Measurements from ENCODE around the gene FBXO45. TPM values are rescaled to one million over a fixed set of nuclear protein-coding genes. Genes with fewer than 3 reads are reported as not detected.
"Not testable (repeated sequence)": the region's sequence is repeated elsewhere in the genome, so short reads cannot be mapped to it uniquely, and the experiment has no call there.

The FBXO45 gene
- total RNA-seq, 1 donor from 2014 or later = 17.5 TPM

GRCh38 chr3:196611761-196612483, 43.5 kb downstream of the FBXO45 start:
- intact Hi-C loops (cut with micrococcal nuclease) = no loop called here

GRCh38 chr3:196615234-196615633, 46.8 kb downstream of the FBXO45 start:
- intact Hi-C loops (cut with micrococcal nuclease) = not testable (repeated sequence)

- intact Hi-C loops (cut with micrococcal nuclease) = no loop called here
Measured at GRCh38 chr3:196617256-196617655, 48.8 kb downstream of the FBXO45 start.

- intact Hi-C loops (cut with micrococcal nuclease) = no loop called here
Measured at GRCh38 chr3:196619223-196619622, 50.8 kb downstream of the FBXO45 start.

GRCh38 chr3:196619627-196620026, 51.2 kb downstream of the FBXO45 start:
- intact Hi-C loops (cut with micrococcal nuclease) = not testable (repeated sequence)

- intact Hi-C loops (cut with micrococcal nuclease) = no loop called here
Measured at GRCh38 chr3:196620161-196620604, 51.7 kb downstream of the FBXO45 start.

- intact Hi-C loops (cut with micrococcal nuclease) = no loop called here
Measured at GRCh38 chr3:196620684-196621083, 52.2 kb downstream of the FBXO45 start.

- intact Hi-C loops (cut with micrococcal nuclease) = no loop called here
Measured at GRCh38 chr3:196621611-196622010, 53.2 kb downstream of the FBXO45 start.

- intact Hi-C loops (cut with micrococcal nuclease) = no loop called here
Measured at GRCh38 chr3:196624067-196624790, 55.8 kb downstream of the FBXO45 start.

- intact Hi-C loops (cut with micrococcal nuclease) = no loop called here
Measured at GRCh38 chr3:196624907-196625306, 56.4 kb downstream of the FBXO45 start.

- intact Hi-C loops (cut with micrococcal nuclease) = no loop called here
Measured at GRCh38 chr3:196625331-196625730, 56.9 kb downstream of the FBXO45 start.

- intact Hi-C loops (cut with micrococcal nuclease) = no loop called here
Measured at GRCh38 chr3:196627918-196628231, 59.4 kb downstream of the FBXO45 start.

- intact Hi-C loops (cut with micrococcal nuclease) = no loop called here
Measured at GRCh38 chr3:196629228-196629627, 60.8 kb downstream of the FBXO45 start.

GRCh38 chr3:196631682-196632045, 63.2 kb downstream of the FBXO45 start:
- intact Hi-C loops (cut with micrococcal nuclease) = loop anchor here (1.0 to 10.0 kb wide), 13 partner anchors 8 to 1103 kb away; partner anchors contain the start of genes BDH1, DLG1, FBXO45 and NCBP2

- intact Hi-C loops (cut with micrococcal nuclease) = loop anchor here (1.0 to 10.0 kb wide), 12 partner anchors 23 to 1103 kb away; partner anchors contain the start of genes BDH1, DLG1, FBXO45 and NCBP2
Measured at GRCh38 chr3:196632046-196632751, 63.7 kb downstream of the FBXO45 start.

- intact Hi-C loops (cut with micrococcal nuclease) = loop anchor here (2.0 to 10.0 kb wide), 7 partner anchors 51 to 1101 kb away; partner anchors contain the start of genes BDH1, DLG1, RUBCN and SENP5
Measured at GRCh38 chr3:196633555-196634151, 65.2 kb downstream of the FBXO45 start.

- intact Hi-C loops (cut with micrococcal nuclease) = loop anchor here (5.0 to 10.0 kb wide), 6 partner anchors 202 to 1101 kb away; partner anchors contain the start of genes BDH1, DLG1, RUBCN and SENP5
Measured at GRCh38 chr3:196634224-196634623, 65.8 kb downstream of the FBXO45 start.

GRCh38 chr3:196634829-196635228, 66.4 kb downstream of the FBXO45 start:
- intact Hi-C loops (cut with micrococcal nuclease) = loop anchor here (5.0 to 10.0 kb wide), 6 partner anchors 203 to 1100 kb away; partner anchors contain the start of genes BDH1, DLG1, RUBCN and SENP5

GRCh38 chr3:196636369-196637349, 68.2 kb downstream of the FBXO45 start:
- intact Hi-C loops (cut with micrococcal nuclease) = loop anchor here (10.0 kb wide), 3 partner anchors 658 to 1098 kb away; partner anchors contain the start of genes BDH1, DLG1 and RUBCN

GRCh38 chr3:196637941-196638340, 69.5 kb downstream of the FBXO45 start:
- intact Hi-C loops (cut with micrococcal nuclease) = loop anchor here (10.0 kb wide), 3 partner anchors 657 to 1097 kb away; partner anchors contain the start of genes BDH1, DLG1 and RUBCN
